ENCODE results near the gene ERP27. TPM values are rescaled to one million over a fixed set of nuclear protein-coding genes. Genes with fewer than 3 reads are reported as not detected.
A peak's percentile ranks its signal among the peaks of the same experiment; 100 is the strongest.

The ERP27 gene
- polyA plus RNA-seq, 6 donors from 2014 or later, result 2.4 to 4.8 (median 2.7) TPM

GRCh38 chr12:14968478-14968877 lies 30.1 kb upstream of the ERP27 start:
- DNase-seq (no peak), ATAC-seq (ENCODE audit: low read depth in 2 of 2) (no peak)
- Mint-ChIP-seq H3K27ac (peak overlapping the region in 1 of 6 donors; percentile 47), H3K9me3 (no peaks in the 10 kb centered on the region), H3K27me3 (no peaks in the 10 kb centered on the region), H3K36me3 (no peaks in the 10 kb centered on the region), H3K4me3 (no peak overlapping the region), H3K4me1 (peaks cover 6 to 32% (median 6%) of the 10 kb centered on the region in 3 donors)

DNA sequence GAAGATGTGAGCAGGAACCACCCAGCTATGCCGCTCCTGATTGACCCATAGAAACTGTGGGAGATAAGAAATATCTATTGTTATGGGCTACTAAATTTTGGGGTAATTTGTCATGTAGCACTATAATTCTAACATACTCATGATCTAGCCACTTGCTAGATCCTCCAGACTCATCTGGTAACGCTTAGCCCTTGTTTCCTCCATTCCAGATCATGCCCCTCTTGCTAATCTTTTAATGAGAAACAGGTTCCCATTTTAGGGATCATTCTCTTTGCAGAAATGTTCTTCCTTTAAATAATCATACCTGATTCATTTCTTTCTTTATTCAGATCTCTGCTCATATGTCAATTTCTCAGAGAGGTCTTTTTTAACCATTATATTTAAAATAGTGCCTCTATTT lies 26.9 kb upstream of the ERP27 start:
- Mint-ChIP-seq H3K9me3 (no peaks in the 10 kb centered on the region), H3K27ac (peak overlapping the region in 4 of 6 donors; percentile 58 to 94 (median 67)), H3K27me3 (no peaks in the 10 kb centered on the region), H3K4me3 (peak overlapping the region in 1 of 8 donors; percentile 31), H3K36me3 (no peaks in the 10 kb centered on the region), H3K4me1 (peaks cover 20 to 41% (median 22%) of the 10 kb centered on the region in 3 donors)
- DNase-seq (no peak), ATAC-seq (ENCODE audit: low read depth in 2 of 2) (no peak)

DNA sequence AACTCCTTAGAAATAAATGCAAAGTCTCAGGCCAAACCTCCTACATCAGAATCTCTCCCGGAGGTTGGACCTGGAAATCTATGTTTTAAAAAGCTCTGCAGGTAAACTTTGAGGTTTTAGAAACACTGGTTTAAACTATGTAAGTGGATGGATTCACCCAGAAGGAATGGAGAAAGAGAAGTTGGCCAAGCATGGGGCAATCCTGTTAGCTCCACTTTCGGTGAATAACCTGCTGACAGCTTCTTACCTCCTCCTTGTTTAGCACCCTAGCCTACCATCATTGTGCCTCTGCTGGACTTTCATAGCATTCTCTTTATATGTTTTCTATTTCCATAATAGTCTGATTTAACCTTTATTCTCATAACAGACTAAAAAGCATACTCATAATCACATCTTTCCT lies 26.1 kb upstream of the ERP27 start:
- H3K36me3 Mint-ChIP-seq, result peaks cover 0 to 3% of the 10 kb centered on the region in 2 donors
- H3K4me1 Mint-ChIP-seq, result peaks cover 27 to 40% (median 27%) of the 10 kb centered on the region in 3 donors
- no peak overlapping the region for H3K4me3 Mint-ChIP-seq
- H3K9me3 Mint-ChIP-seq, result no peaks in the 10 kb centered on the region
- DNase-seq (no peak), ATAC-seq (ENCODE audit: low read depth in 2 of 2) (no peak)
- H3K27ac Mint-ChIP-seq, result peak overlapping the region in 4 of 6 donors; percentile 18 to 94 (median 74)
- no peaks in the 10 kb centered on the region for H3K27me3 Mint-ChIP-seq

DNA sequence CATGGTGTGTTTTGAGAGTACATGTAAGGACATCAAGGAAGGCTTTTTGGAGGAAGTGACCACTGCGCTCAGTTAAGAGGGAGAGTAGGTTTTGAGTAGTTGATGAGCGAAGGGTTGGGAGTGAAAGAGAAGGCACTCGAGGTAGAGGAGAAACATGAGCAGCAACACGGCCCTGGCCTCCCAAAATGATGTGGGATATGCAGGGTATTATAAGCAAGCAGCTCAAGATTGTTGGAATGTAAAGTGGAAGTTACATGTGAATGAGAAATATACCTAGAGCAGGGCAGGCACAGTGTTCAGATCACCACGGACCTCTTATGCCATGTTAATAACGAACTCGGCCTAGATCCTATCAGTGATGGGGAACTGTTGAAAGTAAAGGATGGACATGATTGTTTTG lies 25.2 kb upstream of the ERP27 start:
- peak overlapping the region; percentile 40 to 99 (median 94) for H3K27ac Mint-ChIP-seq
- peak overlapping the region in 1 of 8 donors; percentile 26 for H3K4me3 Mint-ChIP-seq
- H3K27me3 Mint-ChIP-seq, result no peaks in the 10 kb centered on the region
- H3K9me3 Mint-ChIP-seq, result no peaks in the 10 kb centered on the region
- ATAC-seq (ENCODE audit: low read depth in 2 of 2), result no peak
- H3K4me1 Mint-ChIP-seq, result peaks cover 34 to 49% (median 36%) of the 10 kb centered on the region in 3 donors
- no peak for DNase-seq
- peaks cover 0 to 12% of the 10 kb centered on the region in 2 donors for H3K36me3 Mint-ChIP-seq

GRCh38 chr12:14962797-14963196 lies 24.5 kb upstream of the ERP27 start:
- Mint-ChIP-seq H3K9me3 (no peaks in the 10 kb centered on the region), H3K27me3 (no peaks in the 10 kb centered on the region), H3K27ac (peak overlapping the region; percentile 94 to 99 (median 98)), H3K36me3 (peaks cover 0 to 13% of the 10 kb centered on the region in 2 donors), H3K4me1 (peaks cover 38 to 55% (median 43%) of the 10 kb centered on the region in 3 donors), H3K4me3 (peak overlapping the region in 2 of 8 donors; percentile 19 to 96)
- no peak for ATAC-seq (ENCODE audit: low read depth in 2 of 2)
- DNase-seq, result no peak

GRCh38 chr12:14962153-14962539 lies 23.8 kb upstream of the ERP27 start:
- no peaks in the 10 kb centered on the region for H3K9me3 Mint-ChIP-seq
- H3K36me3 Mint-ChIP-seq, result peaks cover 0 to 13% of the 10 kb centered on the region in 2 donors
- ATAC-seq (ENCODE audit: low read depth in 2 of 2) (no peak), DNase-seq (no peak)
- peak overlapping the region; percentile 93 to 100 (median 99) for H3K4me3 Mint-ChIP-seq
- peaks cover 43 to 61% (median 50%) of the 10 kb centered on the region in 3 donors for H3K4me1 Mint-ChIP-seq
- peak overlapping the region; percentile 94 to 99 (median 98) for H3K27ac Mint-ChIP-seq
- no peaks in the 10 kb centered on the region for H3K27me3 Mint-ChIP-seq

GRCh38 chr12:14961466-14962152 lies 23.3 kb upstream of the ERP27 start, which contains the start of gene ARHGDIB:
ARHGDIB (minus strand) TSS chr12:14961601; CDS start chr12:14950712, 10,889 bp downstream.
- DNase-seq, result peak; percentile 84
- H3K27me3 Mint-ChIP-seq, result no peaks in the 10 kb centered on the region
- no peaks in the 10 kb centered on the region for H3K9me3 Mint-ChIP-seq
- peak; percentile 75 to 77 for ATAC-seq (ENCODE audit: low read depth in 2 of 2)
- peaks cover 48 to 67% (median 55%) of the 10 kb centered on the region in 3 donors for H3K4me1 Mint-ChIP-seq
- H3K36me3 Mint-ChIP-seq, result peaks cover 0 to 13% of the 10 kb centered on the region in 2 donors
- H3K27ac Mint-ChIP-seq, result peak within 1 kb of the TSS; percentile 94 to 99 (median 98)
- peak within 1 kb of the TSS; percentile 93 to 100 (median 99) for H3K4me3 Mint-ChIP-seq

- peak overlapping the region; percentile 93 to 100 (median 99) for H3K4me3 Mint-ChIP-seq
- peaks cover 55 to 73% (median 63%) of the 10 kb centered on the region in 3 donors for H3K4me1 Mint-ChIP-seq
- peaks cover 0 to 13% of the 10 kb centered on the region in 2 donors for H3K36me3 Mint-ChIP-seq
- DNase-seq (no peak), ATAC-seq (ENCODE audit: low read depth in 2 of 2) (peak; percentile 55 to 59)
- H3K27ac Mint-ChIP-seq, result peak overlapping the region; percentile 94 to 99 (median 98)
- no peaks in the 10 kb centered on the region for H3K9me3 Mint-ChIP-seq
- H3K27me3 Mint-ChIP-seq, result no peaks in the 10 kb centered on the region
These were observed 22.5 kb upstream of the ERP27 start for GRCh38 chr12:14960548-14961465.

- ATAC-seq (ENCODE audit: low read depth in 2 of 2) (no peak), DNase-seq (no peak)
- H3K27ac Mint-ChIP-seq, result peak overlapping the region; percentile 94 to 99 (median 98)
These were observed 21.7 kb upstream of the ERP27 start for GRCh38 chr12:14959916-14960496.

GRCh38 chr12:14959463-14959862 lies 21.1 kb upstream of the ERP27 start:
- no peaks in the 10 kb centered on the region for H3K27me3 Mint-ChIP-seq
- no peaks in the 10 kb centered on the region for H3K9me3 Mint-ChIP-seq
- peaks cover 55 to 69% (median 66%) of the 10 kb centered on the region in 3 donors for H3K4me1 Mint-ChIP-seq
- peaks cover 0 to 13% of the 10 kb centered on the region in 2 donors for H3K36me3 Mint-ChIP-seq
- peak overlapping the region; percentile 93 to 100 (median 99) for H3K4me3 Mint-ChIP-seq
- ATAC-seq (ENCODE audit: low read depth in 2 of 2) (peak; percentile 7 to 8), DNase-seq (peak; percentile 54)
- H3K27ac Mint-ChIP-seq, result peak overlapping the region; percentile 92 to 99 (median 96)

More at GRCh38 chr12:14959916-14960496, 21.7 kb upstream of the ERP27 start:
- peaks cover 51 to 68% (median 63%) of the 10 kb centered on the region in 3 donors for H3K4me1 Mint-ChIP-seq
- H3K27me3 Mint-ChIP-seq, result no peaks in the 10 kb centered on the region
- no peaks in the 10 kb centered on the region for H3K9me3 Mint-ChIP-seq
- peaks cover 0 to 13% of the 10 kb centered on the region in 2 donors for H3K36me3 Mint-ChIP-seq
- peak overlapping the region; percentile 93 to 100 (median 99) for H3K4me3 Mint-ChIP-seq

DNA sequence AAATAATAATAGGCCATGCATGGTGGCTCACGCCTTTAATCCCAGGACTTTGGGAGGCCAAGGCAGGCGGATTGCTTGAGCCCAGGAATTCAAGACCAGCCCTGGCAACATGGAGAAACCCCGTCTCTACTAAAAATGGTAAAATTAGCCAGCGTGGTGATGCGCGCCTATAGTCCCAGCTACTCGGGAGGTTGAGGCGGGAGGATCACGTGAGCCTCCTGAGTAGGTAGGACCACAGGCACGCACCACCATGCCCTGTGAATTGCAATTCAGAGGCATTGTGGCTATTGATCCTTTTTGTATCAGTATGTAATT lies 20.7 kb upstream of the ERP27 start:
- Mint-ChIP-seq H3K4me3 (peak overlapping the region; percentile 93 to 100 (median 99)), H3K27ac (peak overlapping the region; percentile 92 to 99 (median 96)), H3K4me1 (peaks cover 57 to 70% (median 69%) of the 10 kb centered on the region in 3 donors), H3K27me3 (no peaks in the 10 kb centered on the region), H3K9me3 (no peaks in the 10 kb centered on the region), H3K36me3 (peaks cover 0 to 13% of the 10 kb centered on the region in 2 donors)
- DNase-seq (no peak), ATAC-seq (ENCODE audit: low read depth in 2 of 2) (no peak)

- peaks cover 0 to 13% of the 10 kb centered on the region in 2 donors for H3K36me3 Mint-ChIP-seq
- no peak for ATAC-seq (ENCODE audit: low read depth in 2 of 2)
These were observed 20.2 kb upstream of the ERP27 start for GRCh38 chr12:14958361-14959125.

More at GRCh38 chr12:14958361-14959125, 20.2 kb upstream of the ERP27 start:
- H3K4me3 Mint-ChIP-seq, result peak overlapping the region; percentile 93 to 100 (median 99)
- H3K27me3 Mint-ChIP-seq, result no peaks in the 10 kb centered on the region
- H3K9me3 Mint-ChIP-seq, result no peaks in the 10 kb centered on the region
- DNase-seq, result no peak
- H3K4me1 Mint-ChIP-seq, result peaks cover 61 to 70% (median 69%) of the 10 kb centered on the region in 3 donors
- peak overlapping the region; percentile 92 to 99 (median 96) for H3K27ac Mint-ChIP-seq

Data from naive B cell (primary cell).